Endothelial cell of umbilical vein (primary cell): Measurements from ENCODE around the gene RRP36. TPM values are rescaled to one million over a fixed set of nuclear protein-coding genes. Genes with fewer than 3 reads are reported as not detected.
A peak's percentile ranks its signal among the peaks of the same experiment; 100 is the strongest.

Experiments used
- BruUV-seq: library from RNA; stranded (reverse); fragments of 400-500 nt; replicated peaks from 2 replicates; lab custom pipeline; 2021; lab: Mats Ljungman, UMichigan
- CTCF ChIA-PET: fragments of 300-600, 350-600 bp; sonication (Branson Sonifier 250); formaldehyde crosslinking; loops from one replicate; lab custom pipeline; 2021; ENCODE audit warnings: antibody characterized with exemption, inconsistent platforms; lab: Charles Lee
- POLR2A ChIA-PET: fragments of 300-600, 350-600 bp; sonication (Branson Sonifier 250); formaldehyde crosslinking; loops from one replicate; lab custom pipeline; 2021; ENCODE audit warnings: antibody characterized with exemption, inconsistent platforms; lab: Charles Lee
- DNase-seq: peaks from one replicate; pipeline ENCODE4 v3.0.0-alpha.2; 2011; ENCODE audit warnings: low read depth, low spot score
- FAIRE-seq: peaks from 2 replicates; lab custom pipeline; 2011; peaks lifted over from hg19 to GRCh38; lab: Jason Lieb, UNC
- H2AFZ ChIP-seq: 2 replicates; pipeline ENCODE4 v1.6.0; 2012; ENCODE audit warnings: low read depth, low read length, control low read depth, inconsistent platforms
- H3K27ac ChIP-seq: 2 replicates; pipeline ENCODE4 v1.5.1; 2011; ENCODE audit warnings: low read depth, mild to moderate bottlenecking, control low read depth, low read length, moderate library complexity; ENCODE audit not compliant: insufficient read depth
- H3K27me3 ChIP-seq, 2 experiments: 2 replicates each; pipeline versions ENCODE4 v1.6.0 to v1.6.1; 2011; ENCODE audit warnings: low read length in 2 of 2, mixed read lengths in 1 of 2; ENCODE audit not compliant: control insufficient read depth in 2 of 2, insufficient read depth in 2 of 2
- H3K36me3 ChIP-seq, 2 experiments: 2 replicates in 1 of 2; 3 replicates in 1 of 2; pipeline ENCODE4 v1.5.1; 2011; ENCODE audit warnings: low read length in 2 of 2, mild to moderate bottlenecking in 1 of 2, moderate library complexity in 1 of 2; ENCODE audit not compliant: control insufficient read depth in 2 of 2, insufficient read depth in 2 of 2; ENCODE audit errors: extremely low read depth in 1 of 2
- H3K4me1 ChIP-seq: 3 replicates; pipeline ENCODE4 v1.5.1; 2011; ENCODE audit warnings: mild to moderate bottlenecking, low read length; ENCODE audit not compliant: control insufficient read depth, insufficient read depth; ENCODE audit errors: extremely low read depth
- H3K4me2 ChIP-seq: 2 replicates; pipeline ENCODE4 v1.6.1; 2011; ENCODE audit warnings: low read length, control low read depth, mixed read lengths; ENCODE audit not compliant: insufficient read depth
- H3K4me3 ChIP-seq, 3 experiments: fragments of 200-600 bp in 1 of 3; sonication (generic), shearing (Covaris generic) in 1 of 3; replicated peaks in 1 of 3; 2 replicates each; pipeline ENCODE4 v1.5.1; 2011 to 2016; ENCODE audit warnings: control low read depth in 3 of 3, low read length in 3 of 3, mild to moderate bottlenecking in 2 of 3, inconsistent platforms in 1 of 3, low read depth in 1 of 3, moderate library complexity in 1 of 3; ENCODE audit not compliant: insufficient read depth in 1 of 3
- H3K79me2 ChIP-seq: 2 replicates; pipeline ENCODE4 v1.6.0; 2012; ENCODE audit warnings: low read length, inconsistent platforms; ENCODE audit not compliant: control insufficient read depth, insufficient read depth
- H3K9ac ChIP-seq: replicated peaks from 2 replicates; pipeline ENCODE3; 2011; ENCODE audit warnings: low read length, control low read depth; ENCODE audit not compliant: insufficient read depth; ENCODE audit errors: extremely low read depth
- H3K9me1 ChIP-seq: replicated peaks from 3 replicates; pipeline ENCODE4 v1.6.0; 2011; ENCODE audit warnings: mild to moderate bottlenecking, low read length; ENCODE audit not compliant: control insufficient read depth, insufficient read depth; ENCODE audit errors: extremely low read depth
- H3K9me3 ChIP-seq: replicated peaks from 2 replicates; pipeline ENCODE4 v1.5.1; 2012; ENCODE audit warnings: low read length, inconsistent platforms; ENCODE audit not compliant: control insufficient read depth, insufficient read depth
- H4K20me1 ChIP-seq: replicated peaks from 2 replicates; pipeline ENCODE3; 2011; ENCODE audit warnings: mild to moderate bottlenecking, low read length; ENCODE audit not compliant: control insufficient read depth, insufficient read depth; ENCODE audit errors: extremely low read depth
- CTCF ChIP-seq, 2 donors: IDR thresholded peaks; 1 replicate in 1 of 2; 2 replicates in 1 of 2; pipeline ENCODE4 v1.5.1; 2011; ENCODE audit warnings: low read length in 2 of 2, mild to moderate bottlenecking in 2 of 2, moderate library complexity in 2 of 2, control low read depth in 1 of 2, inconsistent platforms in 1 of 2, low read depth in 1 of 2; ENCODE audit not compliant: insufficient read depth in 1 of 2; ENCODE audit errors: extremely low read depth in 1 of 2
- EZH2 ChIP-seq: IDR thresholded peaks from 2 replicates; pipeline ENCODE4 v1.6.1; 2012; ENCODE audit warnings: borderline replicate concordance, low read depth, mild to moderate bottlenecking, moderate library complexity, low read length, inconsistent platforms; ENCODE audit not compliant: severe bottlenecking
- FOS ChIP-seq: IDR thresholded peaks from 2 replicates; pipeline ENCODE4 v1.6.1; 2011; ENCODE audit warnings: mild to moderate bottlenecking, low read length, moderate library complexity, borderline replicate concordance; ENCODE audit not compliant: insufficient read depth
- GATA2 ChIP-seq: IDR thresholded peaks from 2 replicates; pipeline ENCODE4 v1.7.0; 2011; ENCODE audit warnings: low read depth, mild to moderate bottlenecking, moderate library complexity, mixed read lengths, low read length; ENCODE audit not compliant: insufficient read length, insufficient read depth
- JUN ChIP-seq: IDR thresholded peaks from 2 replicates; pipeline ENCODE4 v1.6.1; 2011; ENCODE audit warnings: borderline replicate concordance, low read depth; ENCODE audit not compliant: insufficient read length, insufficient read depth
- MAX ChIP-seq: IDR thresholded peaks from 2 replicates; pipeline ENCODE4 v1.6.1; 2011; ENCODE audit not compliant: insufficient read depth, insufficient read length
- MYC ChIP-seq: IDR thresholded peaks from one replicate; pipeline ENCODE4 v1.6.1; 2011; ENCODE audit warnings: mild to moderate bottlenecking, low read depth, low read length
- POLR2A ChIP-seq: IDR thresholded peaks from 2 replicates; pipeline ENCODE4 v1.6.1; 2012; ENCODE audit warnings: low read depth, mild to moderate bottlenecking, control low read depth, low read length
- POLR2AphosphoS5 ChIP-seq: IDR thresholded peaks from 2 replicates; pipeline ENCODE4 v1.6.1; 2012; ENCODE audit warnings: low read depth, mild to moderate bottlenecking, control low read depth, low read length, moderate library complexity; ENCODE audit not compliant: insufficient read depth
- dilution Hi-C: fragments of 300-500 bp; cut with MboI; formaldehyde crosslinking; loops from one replicate; pipeline ENCODE4 v1.15.0; 2019; ENCODE audit warnings: low sequenced_read_pairs; ENCODE audit not compliant: extremely low pct_ligation_motif_present
- intact Hi-C: fragments of 100-400 bp; cut with micrococcal nuclease; formaldehyde crosslinking; loops from one replicate; pipeline ENCODE4 v1.10.0; 2022
- polyA plus RNA-seq, 4 experiments: library from polyadenylated mRNA; depleted of rRNA in 3 of 4; stranded (reverse) in 3 of 4; unstranded in 1 of 4; fragments of >200 nt; gene quantifications; 2 replicates each; pipeline versions ENCODE4 v1.2.1 to v1.2.3, GENCODE V29; 2011 to 2012; ENCODE audit warnings: missing spikeins in 1 of 4
- total RNA-seq: library from RNA; stranded (reverse); gene quantifications from 2 replicates; pipeline ENCODE4 v1.2.3, GENCODE V29; 2021

The RRP36 gene
- total and polyA plus RNA-seq, 2 donors (not counting 3 experiments of a cell fraction or from before 2014, with no cell fraction given): 40.2 to 103 TPM

DNA sequence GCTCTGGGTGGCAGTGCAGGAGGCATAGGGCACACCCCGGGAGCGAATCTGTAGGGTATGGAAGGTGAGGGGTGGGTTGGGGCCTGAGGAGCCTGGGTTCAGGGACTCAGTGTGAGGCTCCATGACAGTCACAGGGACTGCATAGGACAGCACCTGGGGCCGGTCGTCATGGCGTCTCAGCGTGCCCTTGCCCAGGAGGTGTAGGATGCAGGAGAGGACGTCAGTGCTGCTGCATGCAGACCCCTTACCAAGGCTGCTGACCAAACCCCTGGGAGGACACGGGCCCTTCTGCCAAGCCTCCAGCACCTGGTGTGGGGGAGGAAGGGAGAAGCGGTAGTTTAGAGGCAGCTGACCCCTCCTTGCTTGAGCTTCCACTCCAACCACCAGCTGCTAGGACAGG is 16.3 kb downstream of the RRP36 start:
- Histone ChIP-seq H3K27ac (no peak overlapping the region), H4K20me1 (no peaks in the 10 kb centered on the region), H3K9ac (no peak overlapping the region), H3K79me2 (no peaks in the 10 kb centered on the region), H3K4me3 (no peak overlapping the region), H3K9me3 (no peaks in the 10 kb centered on the region), H2AFZ (no peak overlapping the region), H3K36me3 (peaks cover 3 to 41% of the 10 kb centered on the region in 2 experiments), H3K4me1 (no peaks in the 10 kb centered on the region), H3K4me2 (no peak overlapping the region), H3K9me1 (no peaks in the 10 kb centered on the region), H3K27me3 (no peaks in the 10 kb centered on the region)
- no peak for FAIRE-seq
- ChIA-PET POLR2A (interaction anchor here (1.0 kb wide), 1 partner anchor 10 kb away, joined by 3 read pairs; no protein-coding TSS in a partner anchor), CTCF (interaction anchor here (0.9 kb wide), 1 partner anchor 38 kb away, joined by 3 read pairs; the partner anchor contains the start of gene PTK7)
- TSS peak; percentile 59 for BruUV-seq
- DNase-seq: no peak
- no peak for TF ChIP-seq POLR2AphosphoS5
- no peak for TF ChIP-seq JUN
- TF ChIP-seq CTCF (IDR thresholded peaks at IDR 0.05; ENCODE audit: extremely low read depth in 1 of 2, insufficient read depth in 1 of 2, low read depth in 1 of 2, low read length in 2 of 2): no peak
- no peak for TF ChIP-seq EZH2
- TF ChIP-seq FOS: no peak
- no peak for TF ChIP-seq MAX
- TF ChIP-seq GATA2: no peak
- no peak for TF ChIP-seq POLR2A
- TF ChIP-seq MYC: no peak
- intact Hi-C loops (no loop called here), dilution Hi-C loops (no loop called here)
